Stimulated activated CD4-positive, alpha-beta T cell treated with anti-CD3 and anti-CD28 coated beads, Interleukin-4, amount 100 ng/mL, for 4 hours (primary cell): ENCODE data around the gene DYNC1I2.

ENCODE experiments used
- DNase-seq, 2 experiments: peaks; one replicate each; pipeline ENCODE4 v3.0.0-alpha.2; 2020

The DYNC1I2 gene

DNA sequence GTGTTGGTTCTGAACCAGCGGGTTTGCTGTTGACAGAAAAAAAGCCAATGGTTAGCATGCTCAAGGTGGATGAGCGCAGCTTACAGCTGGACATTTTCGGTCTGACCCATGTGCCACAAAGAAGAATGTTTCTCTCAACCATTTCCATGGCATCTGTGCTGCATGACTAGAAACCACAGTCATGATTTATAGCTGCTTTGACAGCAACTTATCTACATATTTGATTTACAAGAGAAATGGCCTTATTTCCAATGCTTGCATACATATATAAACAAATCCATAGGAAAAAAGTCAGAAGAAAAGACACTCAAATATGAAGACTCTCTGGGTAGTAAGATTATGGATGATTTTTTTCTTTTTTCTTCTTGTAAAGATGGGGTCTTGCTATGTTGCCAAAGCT lies 98.2 kb downstream of the DYNC1I2 start:
- DNase-seq, result no peak

GRCh38 chr2:171787333-171788072 lies 100.2 kb downstream of the DYNC1I2 start:
- no peak for DNase-seq

DNA sequence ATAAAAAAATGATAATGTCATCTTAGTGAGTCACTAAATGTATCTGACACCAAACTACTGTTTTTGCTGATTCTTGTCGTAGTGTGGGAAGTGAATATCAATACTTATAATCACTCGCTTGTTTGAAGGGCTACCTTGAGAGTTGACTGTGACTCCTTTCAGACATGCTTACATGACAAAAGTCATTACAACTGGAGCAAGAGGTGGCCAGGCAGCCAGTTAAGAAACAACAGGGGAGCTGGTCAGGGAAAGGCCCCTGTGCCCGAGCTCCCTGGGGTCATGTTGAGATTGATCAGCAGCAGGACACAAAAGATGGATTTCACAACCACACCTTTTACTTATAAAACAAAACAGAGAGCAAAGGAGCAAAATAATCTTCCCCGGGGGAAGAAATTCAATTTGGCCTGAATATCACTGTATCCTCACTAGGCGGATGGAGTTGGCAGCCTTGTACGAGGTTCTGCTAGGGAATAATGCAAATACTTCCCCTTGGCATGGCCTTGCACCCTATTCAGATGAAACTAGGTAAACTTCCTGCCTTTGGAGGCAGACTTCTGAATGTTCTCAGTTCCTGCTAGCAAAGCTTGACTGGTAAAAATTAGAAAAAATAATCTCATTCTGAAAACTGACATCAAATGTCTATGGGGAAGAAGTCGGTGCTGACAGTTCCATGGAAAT lies 101.2 kb downstream of the DYNC1I2 start:
- DNase-seq, result no peak

- DNase-seq, result no peak
Observed at GRCh38 chr2:171789956-171790355, 102.7 kb downstream of the DYNC1I2 start.

GRCh38 chr2:171791361-171791760 lies 104.1 kb downstream of the DYNC1I2 start:
- no peak for DNase-seq

- DNase-seq, result no peak
Observed at GRCh38 chr2:171792157-171792556, 104.9 kb downstream of the DYNC1I2 start.

- no peak for DNase-seq
Observed at GRCh38 chr2:171792886-171793580, 105.8 kb downstream of the DYNC1I2 start.

DNA sequence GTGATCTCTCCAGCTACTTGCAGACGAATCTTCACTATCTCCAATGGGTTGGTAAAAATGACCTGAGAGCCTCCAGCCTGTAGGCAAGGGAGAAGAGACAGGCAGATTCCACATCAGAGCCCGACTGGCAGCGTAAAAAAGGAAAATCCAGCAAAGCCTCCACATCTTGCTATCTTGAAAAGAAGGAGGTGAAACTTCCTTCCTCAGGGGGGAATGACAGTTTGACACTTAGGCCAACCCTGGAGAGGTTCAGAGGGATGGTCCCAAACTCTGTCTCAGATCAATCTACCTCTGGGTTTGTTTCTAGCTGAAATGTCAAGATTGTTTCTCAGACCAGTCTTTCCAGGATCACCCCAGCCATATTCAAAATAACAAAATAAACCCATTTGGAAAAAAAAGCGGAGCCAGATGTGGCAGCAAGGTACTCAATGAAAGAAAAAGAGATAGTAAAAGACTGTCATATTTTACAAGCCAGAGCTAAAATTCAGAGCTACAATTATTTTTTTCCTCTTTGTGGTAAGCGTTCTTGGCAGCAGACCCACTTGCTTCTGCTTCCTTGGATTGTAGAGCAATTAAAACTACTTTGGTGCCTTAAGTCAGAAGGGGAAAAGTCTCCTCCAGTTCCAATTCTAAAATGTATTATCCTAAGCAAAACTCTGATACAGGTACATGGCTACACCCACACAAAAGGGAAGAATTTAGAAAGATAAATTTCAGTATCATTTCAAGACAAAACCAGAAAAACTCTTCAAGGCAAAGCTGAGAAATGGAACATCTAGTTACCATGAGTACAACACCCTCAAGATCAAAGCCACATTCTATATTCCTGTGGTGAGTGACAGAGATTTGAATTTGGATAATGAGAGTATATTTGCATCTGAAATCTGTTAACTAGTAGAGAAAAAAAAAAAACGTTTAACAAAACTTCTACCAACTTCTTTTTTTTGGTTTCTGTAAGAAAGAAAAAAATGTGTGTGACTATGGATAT lies 106.7 kb downstream of the DYNC1I2 start:
- DNase-seq, result no peak

GRCh38 chr2:171794918-171795317 lies 107.6 kb downstream of the DYNC1I2 start:
- no peak for DNase-seq
